SK-N-MC (cell line): ENCODE data around the gene KRT35.

Experiments
- EZH2 ChIP-seq: fragments of 200-600 bp; sonication (generic); IDR thresholded peaks from one replicate; pipeline ENCODE4 v1.6.1; 2017; ENCODE audit warnings: antibody characterized with exemption
- POLR2AphosphoS5 ChIP-seq: IDR thresholded peaks from 2 replicates; pipeline ENCODE4 v1.6.1; 2012; ENCODE audit warnings: mild to moderate bottlenecking, low read depth, low read length, borderline replicate concordance

GRCh38 chr17:41452281-41452680, 28.7 kb downstream of the KRT35 start:
- TF ChIP-seq POLR2AphosphoS5 (no peak), EZH2 (no peak)
